Colon (tissue), 2 donors: Measurements from ENCODE around the gene VWF.

Experiments used
- FAIRE-seq: peaks from 2 replicates; lab custom pipeline; 2012; peaks lifted over from hg19 to GRCh38; lab: Jason Lieb, UNC
- donor health status: control.
- donor health status: control.

Gene VWF

GRCh38 chr12:6058481-6059161 lies 65.8 kb downstream of the VWF start:
- no peak for FAIRE-seq

- no peak for FAIRE-seq
Observed at GRCh38 chr12:6057700-6058099, 66.8 kb downstream of the VWF start.

GRCh38 chr12:6056406-6057240 lies 67.8 kb downstream of the VWF start:
- FAIRE-seq = no peak

GRCh38 chr12:6053541-6053940 lies 70.9 kb downstream of the VWF start:
- FAIRE-seq = no peak

- no peak for FAIRE-seq
Observed at GRCh38 chr12:6052940-6053329, 71.5 kb downstream of the VWF start.

- FAIRE-seq = no peak
Observed at GRCh38 chr12:6052206-6052939, 72.1 kb downstream of the VWF start.

- FAIRE-seq = no peak
Observed at GRCh38 chr12:6049992-6050391, 74.5 kb downstream of the VWF start.

GRCh38 chr12:6049587-6049986 lies 74.9 kb downstream of the VWF start:
- no peak for FAIRE-seq

GRCh38 chr12:6047249-6048237 lies 76.9 kb downstream of the VWF start:
- no peak for FAIRE-seq

GRCh38 chr12:6046511-6047180 lies 77.8 kb downstream of the VWF start:
- FAIRE-seq = no peak

- FAIRE-seq = no peak
Observed at GRCh38 chr12:6045438-6045837, 79.0 kb downstream of the VWF start.

GRCh38 chr12:6044082-6044481 lies 80.4 kb downstream of the VWF start:
- FAIRE-seq = no peak

GRCh38 chr12:6042446-6042845 lies 82.0 kb downstream of the VWF start:
- FAIRE-seq = no peak

- no peak for FAIRE-seq
Observed at GRCh38 chr12:6041891-6042290, 82.6 kb downstream of the VWF start.

GRCh38 chr12:6040815-6041214 lies 83.7 kb downstream of the VWF start:
- FAIRE-seq = no peak

- no peak for FAIRE-seq
Observed at GRCh38 chr12:6039894-6040601, 84.4 kb downstream of the VWF start.

GRCh38 chr12:6038160-6038559 lies 86.3 kb downstream of the VWF start:
- no peak for FAIRE-seq

- FAIRE-seq = no peak
Observed at GRCh38 chr12:6037459-6037858, 87.0 kb downstream of the VWF start.

- no peak for FAIRE-seq
Observed at GRCh38 chr12:6036509-6036908, 88.0 kb downstream of the VWF start.

GRCh38 chr12:6034596-6034995 lies 89.9 kb downstream of the VWF start:
- FAIRE-seq = no peak

- FAIRE-seq = no peak
Observed at GRCh38 chr12:6033546-6033945, 90.9 kb downstream of the VWF start.
